HCT116 (cell line): ENCODE data around the gene CRADD. TPM values are rescaled to one million over a fixed set of nuclear protein-coding genes. Genes with fewer than 3 reads are reported as not detected.

Source experiments
- ATAC-seq: fragments of 200-7000 bp; cut with Tn5 transposase; 2 replicates; pipeline ENCODE4 v1.9.1; 2020; ENCODE audit warnings: mild to moderate bottlenecking, moderate library complexity
- BruUV-seq: library from RNA; stranded (reverse); fragments of 400-500 nt; replicated peaks from 2 replicates; lab custom pipeline; 2021; lab: Mats Ljungman, UMichigan
- CTCF ChIA-PET: fragments of 300-600 bp; sonication (Branson Sonifier 250); formaldehyde crosslinking; loops from one replicate; lab custom pipeline; 2021; ENCODE audit warnings: antibody characterized with exemption; lab: Charles Lee
- POLR2A ChIA-PET: fragments of 300-600, 350-600 bp; sonication (Branson Sonifier 250); formaldehyde crosslinking; loops from one replicate; lab custom pipeline; 2021; ENCODE audit warnings: antibody characterized with exemption; lab: Charles Lee
- RAD21 ChIA-PET, 2 experiments: fragments of 300-600 bp; sonication (Branson Sonifier 250); formaldehyde crosslinking; loops; one replicate each; lab custom pipeline; 2023; ENCODE audit warnings: low total read pairs in 2 of 2; ENCODE audit not compliant: uncharacterized antibody in 2 of 2, unreplicated experiment in 2 of 2, low non-redundant PET in 1 of 2; lab: Charles Lee
- DNase-seq: peaks from one replicate; pipeline ENCODE4 v3.0.0-alpha.2; 2010; ENCODE audit warnings: low read depth, low spot score
- H2AFZ ChIP-seq: fragments of 200-600 bp; shearing (Covaris generic), sonication (generic); 2 replicates; pipeline ENCODE4 v1.6.1; 2017; ENCODE audit warnings: low read depth, mixed run types, mixed read lengths, antibody characterized with exemption, low read length; ENCODE audit not compliant: poor library complexity, severe bottlenecking
- H3K27ac ChIP-seq: 2 replicates; pipeline ENCODE4 v1.5.1; 2012; ENCODE audit warnings: low read depth, low read length
- H3K27me3 ChIP-seq: fragments of 200-600 bp; sonication (generic); 2 replicates; pipeline ENCODE4 v1.6.1; 2016; ENCODE audit warnings: mixed run types, low read length, mixed read lengths; ENCODE audit not compliant: insufficient read depth
- H3K36me3 ChIP-seq, 2 experiments: fragments of 200-500 bp in 1 of 2; fragments of 200-600 bp in 1 of 2; sonication (Bioruptor generic) in 1 of 2; sonication (generic) in 1 of 2; 2 replicates each; pipeline versions ENCODE4 v1.5.1 to v1.6.1; 2014 to 2016; ENCODE audit warnings: low read length in 2 of 2, inconsistent platforms in 1 of 2, mixed read lengths in 1 of 2, mixed run types in 1 of 2; ENCODE audit not compliant: insufficient read depth in 2 of 2, control insufficient read depth in 1 of 2
- H3K4me1 ChIP-seq, 2 experiments: fragments of 200-600 bp in 1 of 2; sonication (generic) in 1 of 2; 2 replicates each; pipeline versions ENCODE4 v1.5.1 to v1.6.1; 2012 to 2017; ENCODE audit warnings: low read length in 2 of 2, inconsistent platforms in 1 of 2, mild to moderate bottlenecking in 1 of 2, mixed read lengths in 1 of 2, mixed run types in 1 of 2, moderate library complexity in 1 of 2; ENCODE audit not compliant: insufficient read depth in 2 of 2, control insufficient read depth in 1 of 2
- H3K4me2 ChIP-seq: fragments of 200-600 bp; sonication (generic); 2 replicates; pipeline ENCODE4 v1.6.1; 2017; ENCODE audit warnings: mixed run types, low read length, mixed read lengths
- H3K4me3 ChIP-seq, 2 experiments: fragments of 200-600 bp in 1 of 2; sonication (generic) in 1 of 2; replicated peaks in 1 of 2; 2 replicates each; pipeline ENCODE4 v1.5.1; 2011 to 2016; ENCODE audit warnings: low read length in 2 of 2, control low read depth in 1 of 2, low read depth in 1 of 2, mild to moderate bottlenecking in 1 of 2, mixed read lengths in 1 of 2, mixed run types in 1 of 2
- H3K79me2 ChIP-seq: fragments of 200-600 bp; sonication (generic); 2 replicates; pipeline ENCODE4 v1.6.1; 2017; ENCODE audit warnings: mild to moderate bottlenecking, mixed run types, low read length, moderate library complexity, mixed read lengths; ENCODE audit not compliant: insufficient read depth
- H3K9ac ChIP-seq: fragments of 200-600 bp; sonication (generic); 2 replicates; pipeline ENCODE4 v1.6.1; 2016; ENCODE audit warnings: low read length, mixed read lengths
- H3K9me2 ChIP-seq: fragments of 200-600 bp; sonication (generic), shearing (Covaris generic); 2 replicates; pipeline ENCODE4 v1.6.1; 2017; ENCODE audit warnings: mixed run types, mild to moderate bottlenecking, moderate library complexity; ENCODE audit not compliant: insufficient read depth
- H3K9me3 ChIP-seq, 2 experiments: fragments of 200-500 bp in 1 of 2; fragments of 200-600 bp in 1 of 2; sonication (Bioruptor generic) in 1 of 2; sonication (generic) in 1 of 2; 2 replicates each; pipeline ENCODE4 v1.6.1; 2014 to 2017; ENCODE audit warnings: low read length in 2 of 2, mixed read lengths in 2 of 2, inconsistent platforms in 1 of 2, low read depth in 1 of 2, mild to moderate bottlenecking in 1 of 2, mixed run types in 1 of 2, moderate library complexity in 1 of 2; ENCODE audit not compliant: control insufficient read depth in 1 of 2, insufficient read depth in 1 of 2
- H4K20me1 ChIP-seq: fragments of 200-600 bp; sonication (generic), shearing (Covaris generic); 2 replicates; pipeline ENCODE4 v1.6.1; 2017; ENCODE audit warnings: mixed run types, mild to moderate bottlenecking, moderate library complexity; ENCODE audit not compliant: insufficient read depth
- CBX3 ChIP-seq: IDR thresholded peaks from 2 replicates; pipeline ENCODE4 v1.6.1; 2012; ENCODE audit warnings: low read depth
- EGR1 ChIP-seq: IDR thresholded peaks from 2 replicates; pipeline ENCODE4 v1.6.1; 2012; ENCODE audit warnings: low read depth
- ELF1 ChIP-seq: IDR thresholded peaks from 2 replicates; pipeline ENCODE4 v1.6.1; 2012; ENCODE audit warnings: low read depth, borderline replicate concordance
- EZH2phosphoT487 ChIP-seq: fragments of 200-600 bp; IDR thresholded peaks from 2 replicates; pipeline ENCODE4 v1.6.1; 2018; ENCODE audit warnings: antibody characterized with exemption, borderline replicate concordance
- FOSL1 ChIP-seq: IDR thresholded peaks from 2 replicates; pipeline ENCODE4 v1.6.1; 2012; ENCODE audit warnings: low read depth
- JUND ChIP-seq: IDR thresholded peaks from 2 replicates; pipeline ENCODE4 v1.6.1; 2012
- POLR2A ChIP-seq: IDR thresholded peaks from 2 replicates; pipeline ENCODE4 v1.7.0; 2011; ENCODE audit warnings: borderline replicate concordance; ENCODE audit not compliant: insufficient read depth, insufficient read length; ENCODE audit errors: extremely low read depth
- SIN3A ChIP-seq: IDR thresholded peaks from 2 replicates; pipeline ENCODE4 v1.6.1; 2012; ENCODE audit warnings: low read depth
- SP1 ChIP-seq: IDR thresholded peaks from 2 replicates; pipeline ENCODE4 v1.6.1; 2012; ENCODE audit warnings: low read depth
- YY1 ChIP-seq: IDR thresholded peaks from 2 replicates; pipeline ENCODE4 v1.6.1; 2011; ENCODE audit warnings: low read length, low read depth, moderate library complexity, mild to moderate bottlenecking; ENCODE audit not compliant: insufficient replicate concordance; ENCODE audit errors: extremely low read depth
- ZFX ChIP-seq: fragments of 450-650 bp; IDR thresholded peaks from 2 replicates; pipeline ENCODE4 v1.6.1; 2017
- ZNF274 ChIP-seq: fragments of 200-500 bp; sonication (Bioruptor generic); IDR thresholded peaks from 2 replicates; pipeline ENCODE4 v1.6.1; 2014; ENCODE audit warnings: mild to moderate bottlenecking, low read depth, low read length, inconsistent platforms
- intact Hi-C: fragments of 100-400 bp; cut with micrococcal nuclease; formaldehyde crosslinking; loops from 2 replicates; pipeline ENCODE4 v1.10.0; 2022
- total RNA-seq: library from RNA; stranded (reverse); gene quantifications from one replicate; pipeline ENCODE4 v1.2.1, GENCODE V29; 2021; ENCODE audit not compliant: unreplicated experiment
- TF ChIP-seq, protein P1 (sequence below): IDR thresholded peaks from 2 replicates; pipeline ENCODE4 v1.6.1; 2011; ENCODE audit warnings: mild to moderate bottlenecking, low read length, moderate library complexity; ENCODE audit not compliant: insufficient replicate concordance; ENCODE audit errors: extremely low read depth
- TF ChIP-seq, protein P2 (sequence below): IDR thresholded peaks from 2 replicates; pipeline ENCODE4 v1.6.1; 2012; ENCODE audit warnings: low read depth
- TF ChIP-seq, protein P3 (sequence below): IDR thresholded peaks from 2 replicates; pipeline ENCODE4 v1.6.1; 2012
- TF ChIP-seq, protein P4 (sequence below), 3 experiments: fragments of 200-600 bp in 1 of 3; sonication (generic) in 1 of 3; IDR thresholded peaks in 2 of 3; conservative IDR thresholded peaks in 1 of 3; 2 replicates each; pipeline ENCODE4 v1.5.1; 2012 to 2017; ENCODE audit warnings: low read depth in 2 of 3, low read length in 2 of 3, antibody characterized with exemption in 1 of 3, borderline replicate concordance in 1 of 3, control low read depth in 1 of 3, mild to moderate bottlenecking in 1 of 3, mixed read lengths in 1 of 3, mixed run types in 1 of 3, moderate library complexity in 1 of 3; ENCODE audit not compliant: insufficient read depth in 1 of 3

CRADD gene
- total RNA-seq, 1 experiment from 2014 or later: 12.2 TPM

DNA sequence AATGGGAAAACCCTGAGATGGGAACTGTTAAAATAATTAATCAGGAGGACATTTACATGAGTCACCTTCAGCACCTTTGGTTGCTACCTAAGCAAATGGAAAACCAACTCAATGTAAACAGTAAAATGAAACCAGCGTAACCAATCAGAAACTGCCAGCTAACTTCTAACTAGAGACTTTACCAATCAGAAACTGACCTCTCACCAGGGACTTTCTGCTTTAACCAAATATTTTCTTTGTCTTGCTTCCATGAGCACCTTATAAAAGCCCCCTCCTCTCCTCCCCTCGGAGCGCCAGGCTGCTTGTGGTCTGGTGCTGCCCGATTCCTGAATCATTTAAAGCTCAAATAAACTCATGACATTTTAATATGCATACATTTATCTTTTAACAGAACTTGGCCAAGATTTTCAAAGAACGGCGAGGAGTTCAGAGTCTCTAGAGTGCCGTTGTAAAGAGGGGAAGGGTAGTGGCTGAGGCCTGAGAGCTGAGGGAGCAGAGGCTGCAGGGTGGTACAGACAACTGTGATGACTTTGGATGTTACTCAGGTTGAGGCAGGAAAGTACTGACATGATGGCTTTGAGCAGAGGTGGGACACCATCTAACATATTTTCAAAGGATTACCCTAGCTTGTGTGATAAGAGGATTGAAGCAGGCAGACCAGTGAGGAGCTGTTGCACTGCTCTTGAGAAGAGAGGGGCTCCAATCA, 183.6 kb downstream of the CRADD start:
- peaks cover 2 to 9% of the 10 kb centered on the region in 2 experiments; a peak in 1 of 4 replicates for H3K9me3 ChIP-seq
- intact Hi-C loops: no loop called here
- ChIA-PET CTCF (no interaction called here), RAD21 (no interaction called here), POLR2A (no interaction called here)
- DNase-seq: no peak
- H3K27me3 ChIP-seq: no peaks in the 10 kb centered on the region
- BruUV-seq: no TSS peak
- no peaks in the 10 kb centered on the region for H4K20me1 ChIP-seq
- no peak overlapping the region for H3K4me3 ChIP-seq
- H3K36me3 ChIP-seq: no peaks in the 10 kb centered on the region
- H3K4me2 ChIP-seq: no peak overlapping the region
- no peak for ATAC-seq
- no peak for TF ChIP-seq JUND
- TF ChIP-seq, protein P1, sequence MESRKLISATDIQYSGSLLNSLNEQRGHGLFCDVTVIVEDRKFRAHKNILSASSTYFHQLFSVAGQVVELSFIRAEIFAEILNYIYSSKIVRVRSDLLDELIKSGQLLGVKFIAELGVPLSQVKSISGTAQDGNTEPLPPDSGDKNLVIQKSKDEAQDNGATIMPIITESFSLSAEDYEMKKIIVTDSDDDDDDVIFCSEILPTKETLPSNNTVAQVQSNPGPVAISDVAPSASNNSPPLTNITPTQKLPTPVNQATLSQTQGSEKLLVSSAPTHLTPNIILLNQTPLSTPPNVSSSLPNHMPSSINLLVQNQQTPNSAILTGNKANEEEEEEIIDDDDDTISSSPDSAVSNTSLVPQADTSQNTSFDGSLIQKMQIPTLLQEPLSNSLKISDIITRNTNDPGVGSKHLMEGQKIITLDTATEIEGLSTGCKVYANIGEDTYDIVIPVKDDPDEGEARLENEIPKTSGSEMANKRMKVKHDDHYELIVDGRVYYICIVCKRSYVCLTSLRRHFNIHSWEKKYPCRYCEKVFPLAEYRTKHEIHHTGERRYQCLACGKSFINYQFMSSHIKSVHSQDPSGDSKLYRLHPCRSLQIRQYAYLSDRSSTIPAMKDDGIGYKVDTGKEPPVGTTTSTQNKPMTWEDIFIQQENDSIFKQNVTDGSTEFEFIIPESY: no peak
- TF ChIP-seq SIN3A: no peak
- no peak for TF ChIP-seq CBX3
- TF ChIP-seq EGR1: no peak
- TF ChIP-seq, protein P2, sequence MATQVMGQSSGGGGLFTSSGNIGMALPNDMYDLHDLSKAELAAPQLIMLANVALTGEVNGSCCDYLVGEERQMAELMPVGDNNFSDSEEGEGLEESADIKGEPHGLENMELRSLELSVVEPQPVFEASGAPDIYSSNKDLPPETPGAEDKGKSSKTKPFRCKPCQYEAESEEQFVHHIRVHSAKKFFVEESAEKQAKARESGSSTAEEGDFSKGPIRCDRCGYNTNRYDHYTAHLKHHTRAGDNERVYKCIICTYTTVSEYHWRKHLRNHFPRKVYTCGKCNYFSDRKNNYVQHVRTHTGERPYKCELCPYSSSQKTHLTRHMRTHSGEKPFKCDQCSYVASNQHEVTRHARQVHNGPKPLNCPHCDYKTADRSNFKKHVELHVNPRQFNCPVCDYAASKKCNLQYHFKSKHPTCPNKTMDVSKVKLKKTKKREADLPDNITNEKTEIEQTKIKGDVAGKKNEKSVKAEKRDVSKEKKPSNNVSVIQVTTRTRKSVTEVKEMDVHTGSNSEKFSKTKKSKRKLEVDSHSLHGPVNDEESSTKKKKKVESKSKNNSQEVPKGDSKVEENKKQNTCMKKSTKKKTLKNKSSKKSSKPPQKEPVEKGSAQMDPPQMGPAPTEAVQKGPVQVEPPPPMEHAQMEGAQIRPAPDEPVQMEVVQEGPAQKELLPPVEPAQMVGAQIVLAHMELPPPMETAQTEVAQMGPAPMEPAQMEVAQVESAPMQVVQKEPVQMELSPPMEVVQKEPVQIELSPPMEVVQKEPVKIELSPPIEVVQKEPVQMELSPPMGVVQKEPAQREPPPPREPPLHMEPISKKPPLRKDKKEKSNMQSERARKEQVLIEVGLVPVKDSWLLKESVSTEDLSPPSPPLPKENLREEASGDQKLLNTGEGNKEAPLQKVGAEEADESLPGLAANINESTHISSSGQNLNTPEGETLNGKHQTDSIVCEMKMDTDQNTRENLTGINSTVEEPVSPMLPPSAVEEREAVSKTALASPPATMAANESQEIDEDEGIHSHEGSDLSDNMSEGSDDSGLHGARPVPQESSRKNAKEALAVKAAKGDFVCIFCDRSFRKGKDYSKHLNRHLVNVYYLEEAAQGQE: no peak
- no peak for TF ChIP-seq ELF1
- no peak for TF ChIP-seq POLR2A
- no peak for TF ChIP-seq FOSL1
- TF ChIP-seq, protein P3, sequence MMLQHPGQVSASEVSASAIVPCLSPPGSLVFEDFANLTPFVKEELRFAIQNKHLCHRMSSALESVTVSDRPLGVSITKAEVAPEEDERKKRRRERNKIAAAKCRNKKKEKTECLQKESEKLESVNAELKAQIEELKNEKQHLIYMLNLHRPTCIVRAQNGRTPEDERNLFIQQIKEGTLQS: no peak
- TF ChIP-seq YY1: no peak
- TF ChIP-seq ZNF274: no peak
- no peak for TF ChIP-seq EZH2phosphoT487
- TF ChIP-seq, protein P4, sequence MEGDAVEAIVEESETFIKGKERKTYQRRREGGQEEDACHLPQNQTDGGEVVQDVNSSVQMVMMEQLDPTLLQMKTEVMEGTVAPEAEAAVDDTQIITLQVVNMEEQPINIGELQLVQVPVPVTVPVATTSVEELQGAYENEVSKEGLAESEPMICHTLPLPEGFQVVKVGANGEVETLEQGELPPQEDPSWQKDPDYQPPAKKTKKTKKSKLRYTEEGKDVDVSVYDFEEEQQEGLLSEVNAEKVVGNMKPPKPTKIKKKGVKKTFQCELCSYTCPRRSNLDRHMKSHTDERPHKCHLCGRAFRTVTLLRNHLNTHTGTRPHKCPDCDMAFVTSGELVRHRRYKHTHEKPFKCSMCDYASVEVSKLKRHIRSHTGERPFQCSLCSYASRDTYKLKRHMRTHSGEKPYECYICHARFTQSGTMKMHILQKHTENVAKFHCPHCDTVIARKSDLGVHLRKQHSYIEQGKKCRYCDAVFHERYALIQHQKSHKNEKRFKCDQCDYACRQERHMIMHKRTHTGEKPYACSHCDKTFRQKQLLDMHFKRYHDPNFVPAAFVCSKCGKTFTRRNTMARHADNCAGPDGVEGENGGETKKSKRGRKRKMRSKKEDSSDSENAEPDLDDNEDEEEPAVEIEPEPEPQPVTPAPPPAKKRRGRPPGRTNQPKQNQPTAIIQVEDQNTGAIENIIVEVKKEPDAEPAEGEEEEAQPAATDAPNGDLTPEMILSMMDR (IDR thresholded peaks at IDR 0.05 in 2 of 3, conservative IDR thresholded peaks at IDR 0.05 in 1 of 3; ENCODE audit: borderline replicate concordance in 1 of 3, insufficient read depth in 1 of 3, low read depth in 2 of 3, low read length in 2 of 3): no peak
- no peak for TF ChIP-seq SP1
- TF ChIP-seq ZFX: no peak
- H2AFZ ChIP-seq: no peak overlapping the region
- no peak overlapping the region for H3K9ac ChIP-seq
- no peaks in the 10 kb centered on the region for H3K79me2 ChIP-seq
- H3K27ac ChIP-seq: no peak overlapping the region
- H3K9me2 ChIP-seq: 0 out of 2 replicates have a peak, but pooled peaks cover 3% of the 10 kb centered on the region
- H3K4me1 ChIP-seq: peaks cover 0 to 4% of the 10 kb centered on the region in 2 experiments; a peak in 1 of 4 replicates
